ENCODE data around the gene TWSG1.
A peak's percentile ranks its signal among the peaks of the same experiment; 100 is the strongest.
"Not testable (repeated sequence)": the region's sequence is repeated elsewhere in the genome, so short reads cannot be mapped to it uniquely, and the experiment has no call there.

TWSG1 gene

DNA sequence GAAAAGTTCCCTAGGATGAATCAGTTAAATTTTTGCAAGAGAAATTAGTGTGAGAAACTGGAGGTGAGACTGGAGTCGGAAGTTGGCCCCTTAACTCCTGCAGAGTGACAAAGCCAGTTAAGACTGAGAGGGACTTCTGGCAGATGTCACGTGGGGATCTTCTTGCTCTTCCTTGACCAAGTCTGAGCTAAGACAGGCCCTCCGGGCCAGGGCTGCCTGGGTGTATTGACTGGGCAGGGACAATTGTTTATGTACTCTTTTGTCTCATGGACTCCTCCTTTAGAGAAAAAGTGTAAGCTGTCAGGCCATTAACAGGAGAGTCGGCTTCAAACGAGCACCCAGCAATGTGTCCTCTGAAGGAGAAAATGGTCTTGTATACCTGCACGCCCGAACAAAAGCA is 92.2 kb downstream of the TWSG1 start:
- no peak for TF ChIP-seq JUND (IDR thresholded peaks at IDR 0.05; ENCODE audit: low read depth)
- in situ Hi-C loops (cut with HindIII; ENCODE audit: low pct_unique_long_range_greater_than_20kb, low sequenced_read_pairs): no loop called here
- no peak for DNase-seq (ENCODE audit: low read depth in 1 of 2, low spot score in 1 of 2)

DNA sequence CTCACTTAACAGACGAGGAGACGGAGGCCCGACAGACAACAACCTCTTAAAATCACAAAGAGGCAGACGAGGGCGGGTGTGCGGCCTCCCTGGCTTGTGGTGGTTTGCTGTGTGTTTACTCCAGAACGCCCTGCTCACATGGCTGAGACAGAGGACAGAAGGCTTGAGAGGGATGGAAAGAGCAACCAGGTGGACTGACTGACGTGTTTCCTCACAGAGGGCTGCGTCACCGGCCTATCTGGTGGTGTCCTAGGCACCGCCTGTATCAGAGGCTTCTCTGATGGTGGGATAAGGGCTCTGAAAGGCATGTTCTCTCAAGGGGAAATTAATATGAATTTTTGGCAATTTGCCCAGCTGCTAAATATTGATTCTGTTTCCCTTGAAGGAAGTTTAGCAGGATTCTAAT is 93.7 kb downstream of the TWSG1 start:
- in situ Hi-C loops (cut with HindIII; ENCODE audit: low pct_unique_long_range_greater_than_20kb, low sequenced_read_pairs): no loop called here
- DNase-seq (ENCODE audit: low read depth in 1 of 2, low spot score in 1 of 2): peak in 1 of 2 experiments; percentile 40
- no peak for TF ChIP-seq JUND (IDR thresholded peaks at IDR 0.05; ENCODE audit: low read depth)

DNA sequence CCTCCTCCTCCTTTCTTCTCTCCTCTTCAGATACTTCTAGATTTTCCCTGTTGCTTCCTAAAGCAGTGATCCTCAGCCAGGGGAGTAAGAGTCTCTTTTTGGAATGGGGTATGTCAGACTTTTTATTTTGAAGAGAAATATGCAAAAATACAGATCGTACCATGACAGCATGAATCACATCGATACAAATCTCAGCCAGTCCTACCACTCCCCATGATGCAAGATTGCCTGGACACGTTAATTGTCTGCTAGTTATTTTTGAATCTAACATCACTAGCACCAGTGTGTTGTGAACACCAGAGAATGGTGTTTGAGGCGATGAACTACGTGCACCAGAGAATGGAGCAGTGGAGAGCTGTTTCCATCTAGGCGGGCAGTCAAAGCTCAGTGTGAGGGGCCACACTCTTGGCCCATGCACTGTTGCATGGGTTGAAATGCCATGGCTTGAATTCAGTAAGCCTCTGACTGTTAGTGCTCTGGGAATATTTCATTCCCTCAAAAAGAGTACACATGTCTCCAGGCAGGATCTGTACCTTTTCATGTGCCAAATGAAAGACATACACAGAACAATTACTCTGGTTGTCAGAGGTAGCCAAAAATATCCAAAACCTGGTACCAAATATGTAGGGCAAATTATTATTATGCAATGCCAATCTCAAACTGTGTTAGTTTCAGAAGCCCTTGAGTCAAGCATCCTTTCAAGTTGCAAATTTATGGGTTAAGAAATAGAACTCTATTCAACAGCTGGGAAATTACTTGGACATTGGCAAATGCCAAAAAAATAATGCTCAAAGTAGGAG is 94.5 kb downstream of the TWSG1 start:
- in situ Hi-C loops (cut with HindIII; ENCODE audit: low pct_unique_long_range_greater_than_20kb, low sequenced_read_pairs): no loop called here
- no peak for DNase-seq (ENCODE audit: low read depth in 1 of 2, low spot score in 1 of 2)
- no peak for TF ChIP-seq JUND (IDR thresholded peaks at IDR 0.05; ENCODE audit: low read depth)

DNA sequence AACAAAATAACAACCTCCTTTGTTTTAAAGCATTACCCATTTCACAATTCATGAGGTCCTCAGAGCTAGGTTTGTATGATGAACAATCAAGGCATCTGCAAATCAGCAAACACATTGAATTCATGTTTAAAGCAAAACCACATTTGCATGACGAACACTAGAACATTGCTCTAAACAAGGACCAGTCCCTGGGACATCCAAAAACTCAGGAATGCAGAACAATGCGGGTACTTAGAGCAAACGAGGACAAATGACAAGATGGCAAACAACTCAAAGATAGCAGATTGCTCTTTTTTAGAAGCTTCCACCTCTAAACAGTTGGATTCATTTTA is 95.1 kb downstream of the TWSG1 start:
- no peak for TF ChIP-seq JUND (IDR thresholded peaks at IDR 0.05; ENCODE audit: low read depth)
- no peak for DNase-seq (ENCODE audit: low read depth in 1 of 2, low spot score in 1 of 2)
- in situ Hi-C loops (cut with HindIII; ENCODE audit: low pct_unique_long_range_greater_than_20kb, low sequenced_read_pairs): no loop called here

DNA sequence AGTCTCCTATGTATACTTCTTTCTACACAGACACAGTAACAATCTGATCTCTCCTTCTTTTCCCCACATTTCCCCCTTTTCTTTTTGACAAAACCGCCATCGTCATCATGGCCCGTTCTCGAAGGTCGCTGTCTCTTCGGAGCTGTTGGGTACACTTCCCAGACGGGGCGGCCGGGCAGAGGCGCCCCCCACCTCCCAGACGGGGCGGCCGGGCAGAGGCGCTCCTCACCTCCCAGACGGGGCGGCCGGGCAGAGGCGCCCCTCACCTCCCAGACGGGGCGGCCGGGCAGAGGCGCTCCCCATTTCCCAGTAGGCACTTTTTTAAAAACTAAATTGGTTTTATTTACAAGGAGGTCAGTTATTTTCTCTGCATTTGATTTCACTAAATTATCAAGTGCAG is 95.7 kb downstream of the TWSG1 start:
- in situ Hi-C loops (cut with HindIII; ENCODE audit: low pct_unique_long_range_greater_than_20kb, low sequenced_read_pairs); DNase-seq (ENCODE audit: low read depth in 1 of 2, low spot score in 1 of 2): not testable (repeated sequence)

DNA sequence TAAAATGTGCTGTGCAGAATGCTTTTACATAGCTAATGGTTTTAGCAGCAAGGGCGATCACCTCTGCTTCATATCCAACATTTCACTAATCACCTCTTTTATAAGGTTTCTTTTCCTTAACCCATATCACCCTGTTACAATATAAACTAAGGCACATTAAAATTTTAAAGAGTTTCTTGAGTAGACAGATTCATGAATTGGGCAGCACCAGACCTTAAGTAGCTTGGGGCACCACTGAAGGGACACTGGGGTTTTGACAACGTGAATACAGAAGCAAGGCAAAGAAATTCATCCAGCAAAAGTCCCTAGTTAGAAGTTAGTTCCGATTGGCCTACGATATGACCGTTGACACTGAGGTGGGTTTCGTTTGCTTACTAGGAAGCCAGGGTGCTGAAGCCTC is 96.7 kb downstream of the TWSG1 start:
- in situ Hi-C loops (cut with HindIII; ENCODE audit: low pct_unique_long_range_greater_than_20kb, low sequenced_read_pairs): no loop called here
- no peak for DNase-seq (ENCODE audit: low read depth in 1 of 2, low spot score in 1 of 2)
- TF ChIP-seq JUND (IDR thresholded peaks at IDR 0.05; ENCODE audit: low read depth): no peak

DNA sequence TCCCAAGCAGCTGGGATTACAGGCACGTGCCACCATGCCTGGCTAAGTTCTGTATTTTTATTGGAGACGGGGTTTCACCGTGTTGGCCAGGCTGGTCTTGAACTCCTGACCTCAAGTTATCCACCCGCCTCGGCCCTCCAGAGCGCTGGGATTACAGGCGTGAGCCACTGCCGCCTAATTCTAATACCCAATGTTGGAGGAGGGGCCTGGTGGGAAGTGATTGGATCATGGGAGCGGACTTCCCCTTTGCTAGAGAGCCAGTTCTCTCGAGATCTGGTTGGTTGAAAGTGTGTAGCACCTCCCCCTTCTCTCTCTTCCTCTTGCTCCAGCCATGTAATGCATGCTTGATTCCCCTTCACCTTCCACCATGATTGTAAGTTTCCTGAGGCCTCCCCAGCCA is 98.5 kb downstream of the TWSG1 start:
- in situ Hi-C loops (cut with HindIII; ENCODE audit: low pct_unique_long_range_greater_than_20kb, low sequenced_read_pairs): not testable (repeated sequence)

DNA sequence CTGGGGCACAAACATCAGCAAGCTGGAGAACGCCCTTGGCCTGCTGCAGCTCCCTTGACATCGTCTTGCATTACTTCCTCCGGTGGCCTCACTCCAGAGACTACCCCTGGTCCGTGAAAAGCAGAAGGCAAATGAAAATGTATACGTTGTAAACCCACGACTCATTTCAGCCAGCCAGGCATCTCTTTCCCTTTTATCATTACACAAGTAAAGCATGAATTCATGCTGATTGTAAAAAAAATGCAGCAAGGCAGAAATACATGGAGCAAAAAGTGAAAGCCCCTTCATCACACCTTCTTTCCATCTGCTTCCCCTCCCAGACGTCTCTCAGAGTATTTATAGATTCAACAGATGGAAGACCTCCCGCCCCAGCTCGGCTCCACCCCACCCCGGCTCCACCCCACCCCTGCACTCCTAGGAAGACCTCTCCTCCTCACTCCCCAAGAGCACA is 99.1 kb downstream of the TWSG1 start:
- DNase-seq (ENCODE audit: low read depth in 1 of 2, low spot score in 1 of 2): no peak
- no peak for TF ChIP-seq JUND (IDR thresholded peaks at IDR 0.05; ENCODE audit: low read depth)
- in situ Hi-C loops (cut with HindIII; ENCODE audit: low pct_unique_long_range_greater_than_20kb, low sequenced_read_pairs): no loop called here

More for the DNA sequence above, 98.5 kb downstream of the TWSG1 start:
- DNase-seq (ENCODE audit: low read depth in 1 of 2, low spot score in 1 of 2): not testable (repeated sequence)

DNA sequence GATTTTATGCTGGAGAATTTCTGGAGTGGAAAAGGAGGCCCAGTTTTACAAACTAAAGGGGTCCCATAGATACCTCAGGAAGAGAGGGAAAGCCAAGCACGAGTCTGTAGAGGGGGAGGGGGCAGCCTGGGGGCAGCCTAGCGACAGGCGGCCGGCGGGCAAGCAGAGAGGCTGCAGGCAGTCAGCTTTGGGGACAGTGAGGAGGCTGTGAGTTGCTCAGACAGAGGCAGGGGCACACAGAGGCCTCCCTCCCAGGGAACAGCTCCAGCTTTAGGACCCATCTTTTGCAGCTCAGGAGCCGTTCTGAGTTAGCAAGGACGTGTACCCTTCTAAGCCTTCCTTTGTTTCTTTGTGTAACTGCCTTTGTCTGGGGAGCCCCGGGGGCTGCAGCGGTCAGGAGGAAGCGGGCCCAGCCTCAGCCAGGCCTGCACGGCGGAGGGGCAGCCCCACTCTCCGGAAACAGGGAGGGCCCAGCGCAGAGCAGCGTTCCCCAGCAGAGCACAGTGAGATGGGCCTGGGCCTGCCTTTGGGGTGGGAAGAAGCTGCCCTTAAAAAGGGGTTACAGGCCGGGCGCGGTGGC is 99.6 kb downstream of the TWSG1 start:
- no peak for DNase-seq (ENCODE audit: low read depth in 1 of 2, low spot score in 1 of 2)
- in situ Hi-C loops (cut with HindIII; ENCODE audit: low pct_unique_long_range_greater_than_20kb, low sequenced_read_pairs): no loop called here
- no peak for TF ChIP-seq JUND (IDR thresholded peaks at IDR 0.05; ENCODE audit: low read depth)

DNA sequence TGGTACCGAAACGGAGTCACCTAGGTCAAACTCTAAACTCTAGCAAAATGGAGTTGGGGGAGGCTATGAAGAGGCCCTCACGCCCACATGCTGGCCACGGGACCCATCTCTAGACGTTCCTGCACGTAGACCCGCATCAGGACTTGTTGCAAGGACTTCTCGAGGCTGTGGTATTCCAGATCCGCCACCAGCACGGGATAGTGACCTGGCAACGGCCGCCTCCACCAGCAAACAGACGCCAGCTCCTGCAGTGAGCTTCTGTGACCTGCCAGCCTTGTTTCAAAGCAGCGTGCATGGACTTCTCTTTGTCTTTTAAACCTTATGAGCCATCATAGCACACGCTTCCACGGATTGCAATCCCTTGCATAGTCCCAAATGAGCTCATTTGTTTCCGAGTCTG is 100.5 kb downstream of the TWSG1 start:
- no peak for TF ChIP-seq JUND (IDR thresholded peaks at IDR 0.05; ENCODE audit: low read depth)
- in situ Hi-C loops (cut with HindIII; ENCODE audit: low pct_unique_long_range_greater_than_20kb, low sequenced_read_pairs): no loop called here
- no peak for DNase-seq (ENCODE audit: low read depth in 1 of 2, low spot score in 1 of 2)

DNA sequence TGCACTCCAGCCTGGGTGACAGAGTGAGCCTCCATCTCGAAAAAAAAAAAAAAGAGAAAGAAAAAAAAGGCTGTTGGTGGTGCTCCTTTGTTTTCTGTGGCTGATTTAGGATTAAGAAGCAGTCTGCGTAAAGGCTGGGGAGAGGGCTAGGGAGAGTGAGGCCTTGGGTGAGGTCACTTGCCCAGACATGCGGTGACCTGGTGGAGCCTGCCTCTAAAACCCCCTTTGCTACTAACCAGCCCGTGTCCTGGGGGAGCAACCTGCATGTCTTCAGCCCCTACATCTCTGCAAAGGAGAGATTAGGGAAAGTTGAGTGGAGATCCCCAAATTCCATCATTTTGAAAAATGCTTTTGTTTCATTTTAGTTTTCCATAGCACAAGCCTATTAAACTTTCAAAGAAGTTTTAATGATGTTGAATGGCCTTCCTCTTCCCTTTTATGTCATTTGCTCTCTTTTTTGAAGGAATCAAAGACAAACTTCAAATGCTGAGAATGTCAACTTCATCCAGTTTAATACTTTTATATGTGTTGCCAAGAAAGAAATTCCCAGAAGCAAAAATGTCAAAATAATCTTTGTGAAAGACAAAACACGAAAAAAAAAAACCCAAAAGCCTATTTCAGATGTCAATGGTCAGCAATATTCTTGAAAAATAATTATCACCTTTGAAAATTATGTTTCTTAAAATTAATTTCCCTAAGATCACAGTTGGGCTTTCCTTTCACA is 101.8 kb downstream of the TWSG1 start:
- in situ Hi-C loops (cut with HindIII; ENCODE audit: low pct_unique_long_range_greater_than_20kb, low sequenced_read_pairs): no loop called here
- no peak for DNase-seq (ENCODE audit: low read depth in 1 of 2, low spot score in 1 of 2)
- no peak for TF ChIP-seq JUND (IDR thresholded peaks at IDR 0.05; ENCODE audit: low read depth)

DNA sequence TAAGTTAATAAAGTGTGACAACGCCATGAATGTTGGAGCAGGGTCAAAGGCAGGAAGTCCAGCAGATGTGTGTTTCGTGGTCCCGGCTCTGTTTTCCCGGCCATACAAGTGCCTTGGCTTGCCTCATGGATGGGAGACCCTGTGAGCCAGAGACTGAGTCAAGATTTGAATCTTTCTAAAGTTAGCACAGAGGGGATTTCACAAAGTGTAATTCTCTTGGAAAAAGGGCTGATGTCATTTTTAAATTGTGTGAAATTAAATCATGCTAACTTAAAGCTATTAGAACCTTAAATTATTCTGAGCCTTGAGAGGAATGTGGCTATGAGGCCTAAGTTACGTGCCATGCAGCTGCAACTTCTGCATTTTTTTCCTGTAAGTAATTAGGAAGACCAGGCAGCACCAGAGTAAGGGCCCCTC is 102.5 kb downstream of the TWSG1 start:
- in situ Hi-C loops (cut with HindIII; ENCODE audit: low pct_unique_long_range_greater_than_20kb, low sequenced_read_pairs): no loop called here
- DNase-seq (ENCODE audit: low read depth in 1 of 2, low spot score in 1 of 2): no peak

DNA sequence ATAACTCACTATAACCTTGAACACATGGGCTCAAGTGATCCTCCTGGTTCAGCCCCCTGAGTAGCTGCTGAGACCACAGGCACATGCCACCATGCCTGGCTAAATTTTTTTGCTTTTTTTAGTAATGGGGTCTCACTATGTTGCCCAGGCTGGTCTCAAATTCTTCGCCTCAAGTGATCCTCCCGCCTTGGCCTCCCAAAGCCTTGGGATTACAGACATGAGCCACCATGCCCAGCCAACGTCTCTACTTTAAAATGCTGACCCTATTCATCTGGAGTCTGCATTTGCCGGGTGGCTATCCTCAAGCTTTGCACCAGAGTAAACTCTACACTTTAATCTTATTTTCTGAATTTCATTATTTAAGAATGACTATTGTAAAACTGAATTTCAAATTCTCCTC is 103.1 kb downstream of the TWSG1 start:
- in situ Hi-C loops (cut with HindIII; ENCODE audit: low pct_unique_long_range_greater_than_20kb, low sequenced_read_pairs): no loop called here
- no peak for DNase-seq (ENCODE audit: low read depth in 1 of 2, low spot score in 1 of 2)
- no peak for TF ChIP-seq JUND (IDR thresholded peaks at IDR 0.05; ENCODE audit: low read depth)

More for the DNA sequence above, 102.5 kb downstream of the TWSG1 start:
- no peak for TF ChIP-seq JUND (IDR thresholded peaks at IDR 0.05; ENCODE audit: low read depth)

All from T47D (cell line).